ENCODE results near the gene SNX6.

- TF ChIP-seq SP1 (IDR thresholded peaks at IDR 0.05) (no peak), ELF4 (IDR thresholded peaks at IDR 0.05) (no peak), TARDBP (IDR thresholded peaks at IDR 0.05) (no peak), HDGF (IDR thresholded peaks at IDR 0.05; ENCODE audit: borderline replicate concordance) (no peak), FOXM1 (IDR thresholded peaks at IDR 0.05; ENCODE audit: borderline replicate concordance) (no peak), LEF1 (IDR thresholded peaks at IDR 0.05; ENCODE audit: borderline replicate concordance) (no peak), SUZ12 (IDR thresholded peaks at IDR 0.05) (no peak), NFRKB (IDR thresholded peaks at IDR 0.05) (no peak), FOXA1 (IDR thresholded peaks at IDR 0.05) (no peak), ARNT (IDR thresholded peaks at IDR 0.05) (no peak), BHLHE40 (IDR thresholded peaks at IDR 0.05; ENCODE audit: borderline replicate concordance) (no peak), PKNOX1 (IDR thresholded peaks at IDR 0.05) (no peak), FOXK2 (IDR thresholded peaks at IDR 0.05) (no peak), L3MBTL2 (conservative IDR thresholded peaks at IDR 0.05) (no peak)
Observed at GRCh38 chr14:34642595-34642994, 12.6 kb upstream of the SNX6 start.
